DOHH2 (cell line): ENCODE data around the gene SMURF1.

ENCODE experiments used
- H3F3A ChIP-seq: fragments of 200-600 bp; sonication (generic), shearing (Covaris generic); 2 replicates; pipeline ENCODE4 v1.6.0; 2016; ENCODE audit warnings: antibody characterized with exemption, mild to moderate bottlenecking; ENCODE audit not compliant: control insufficient read depth, insufficient read depth
- H3K27ac ChIP-seq: fragments of 200-600 bp; sonication (generic); 2 replicates; pipeline ENCODE4 v1.5.1; 2014; ENCODE audit warnings: low read depth, mild to moderate bottlenecking, low read length, moderate library complexity
- H3K27me3 ChIP-seq: fragments of 200-600 bp; sonication (generic); 2 replicates; pipeline ENCODE4 v1.6.1; 2014; ENCODE audit warnings: mild to moderate bottlenecking, low read length, mixed read lengths; ENCODE audit not compliant: control insufficient read depth
- H3K36me3 ChIP-seq: fragments of 200-600 bp; sonication (generic); 2 replicates; pipeline ENCODE4 v1.6.1; 2014; ENCODE audit warnings: mild to moderate bottlenecking, low read length, moderate library complexity, mixed read lengths; ENCODE audit not compliant: control insufficient read depth
- H3K4me1 ChIP-seq: fragments of 200-600 bp; sonication (generic); 2 replicates; pipeline ENCODE4 v1.6.1; 2014; ENCODE audit warnings: mild to moderate bottlenecking, low read length, mixed read lengths; ENCODE audit not compliant: control insufficient read depth
- H3K4me2 ChIP-seq: fragments of 200-600 bp; sonication (generic); 2 replicates; pipeline ENCODE4 v1.6.0; 2014; ENCODE audit warnings: mild to moderate bottlenecking, low read length, moderate library complexity
- H3K4me3 ChIP-seq: fragments of 200-600 bp; sonication (generic); 2 replicates; pipeline ENCODE4 v1.5.1; 2014; ENCODE audit warnings: mild to moderate bottlenecking, low read length, mixed read lengths
- H3K79me2 ChIP-seq: fragments of 200-600 bp; sonication (generic); 2 replicates; pipeline ENCODE4 v1.6.1; 2014; ENCODE audit warnings: mild to moderate bottlenecking, low read length, mixed read lengths; ENCODE audit not compliant: control insufficient read depth
- H3K9me2 ChIP-seq: fragments of 200-600 bp; sonication (generic); replicated peaks from 2 replicates; pipeline ENCODE4 v1.6.1; 2014; ENCODE audit warnings: mild to moderate bottlenecking, low read length, mixed read lengths; ENCODE audit not compliant: control insufficient read depth
- H3K9me3 ChIP-seq: fragments of 200-600 bp; sonication (generic); 2 replicates; pipeline ENCODE4 v1.6.1; 2014; ENCODE audit warnings: antibody characterized with exemption, low read length, mixed read lengths; ENCODE audit not compliant: control insufficient read depth, insufficient read depth
- H4K20me1 ChIP-seq: fragments of 200-600 bp; sonication (generic); 2 replicates; pipeline ENCODE4 v1.6.0; 2014; ENCODE audit warnings: low read depth, mild to moderate bottlenecking, antibody characterized with exemption, low read length, moderate library complexity; ENCODE audit not compliant: control insufficient read depth, insufficient read depth
- CTCF ChIP-seq: fragments of 200-600 bp; sonication (generic); IDR thresholded peaks from one replicate; pipeline ENCODE4 v1.5.1; 2014; ENCODE audit warnings: antibody characterized with exemption, mild to moderate bottlenecking, low read depth, low read length; ENCODE audit not compliant: poor library complexity, severe bottlenecking
- EZH2phosphoT487 ChIP-seq: fragments of 200-600 bp; sonication (generic); IDR thresholded peaks from 2 replicates; pipeline ENCODE4 v1.6.1; 2017; ENCODE audit warnings: borderline replicate concordance, mild to moderate bottlenecking, antibody characterized with exemption, low read length, moderate library complexity, mixed read lengths

Gene SMURF1

DNA sequence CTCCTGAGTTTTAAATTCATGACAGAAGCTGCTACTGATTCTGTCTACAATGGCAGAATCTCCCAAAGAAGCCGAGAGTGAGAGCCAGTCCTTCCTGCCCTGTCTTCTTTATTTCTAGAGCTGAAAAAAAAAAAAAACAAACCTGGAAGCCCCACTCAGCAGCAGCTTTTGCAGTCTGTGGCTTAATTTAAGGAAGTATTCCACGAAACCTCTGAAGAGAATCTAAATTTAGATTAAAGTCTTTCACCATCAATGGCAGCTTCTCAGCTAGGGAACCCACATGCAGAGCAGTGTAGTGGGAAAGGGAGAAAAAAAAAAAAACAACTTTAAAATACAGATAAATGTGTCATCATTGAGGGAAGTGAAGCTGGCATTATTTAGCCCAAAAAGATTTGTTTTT lies 23.4 kb downstream of the SMURF1 start:
- peaks cover 6% of the 10 kb centered on the region; the same call in 1 of the 2 replicates for H3F3A ChIP-seq
- H3K79me2 ChIP-seq, result peaks cover 85% of the 10 kb centered on the region
- no peak for TF ChIP-seq EZH2phosphoT487
- no peak for TF ChIP-seq CTCF
- peaks cover 9% of the 10 kb centered on the region for H3K4me1 ChIP-seq
- H3K9me3 ChIP-seq, result no peaks in the 10 kb centered on the region
- peaks cover 13% of the 10 kb centered on the region; the same call in 1 of the 2 replicates for H3K36me3 ChIP-seq
- no peaks in the 10 kb centered on the region for H3K27me3 ChIP-seq
- no peak overlapping the region for H3K4me2 ChIP-seq
- peaks cover 5% of the 10 kb centered on the region; the same call in 1 of the 2 replicates for H4K20me1 ChIP-seq
- no peak overlapping the region for H3K4me3 ChIP-seq
- no peak overlapping the region for H3K27ac ChIP-seq
- H3K9me2 ChIP-seq, result no peaks in the 10 kb centered on the region

- no peak for TF ChIP-seq EZH2phosphoT487
- no peak for TF ChIP-seq CTCF
- Histone ChIP-seq H3K27ac (no peak overlapping the region), H3F3A (peaks cover 6% of the 10 kb centered on the region; the same call in 1 of the 2 replicates), H3K4me3 (no peak overlapping the region), H4K20me1 (no peaks in the 10 kb centered on the region), H3K9me2 (no peaks in the 10 kb centered on the region), H3K4me2 (no peak overlapping the region), H3K4me1 (no peaks in the 10 kb centered on the region), H3K79me2 (peaks cover 81% of the 10 kb centered on the region), H3K27me3 (no peaks in the 10 kb centered on the region), H3K9me3 (no peaks in the 10 kb centered on the region), H3K36me3 (peaks cover 13% of the 10 kb centered on the region; the same call in 1 of the 2 replicates)
Measured at GRCh38 chr7:99118077-99118476, 25.8 kb downstream of the SMURF1 start.

DNA sequence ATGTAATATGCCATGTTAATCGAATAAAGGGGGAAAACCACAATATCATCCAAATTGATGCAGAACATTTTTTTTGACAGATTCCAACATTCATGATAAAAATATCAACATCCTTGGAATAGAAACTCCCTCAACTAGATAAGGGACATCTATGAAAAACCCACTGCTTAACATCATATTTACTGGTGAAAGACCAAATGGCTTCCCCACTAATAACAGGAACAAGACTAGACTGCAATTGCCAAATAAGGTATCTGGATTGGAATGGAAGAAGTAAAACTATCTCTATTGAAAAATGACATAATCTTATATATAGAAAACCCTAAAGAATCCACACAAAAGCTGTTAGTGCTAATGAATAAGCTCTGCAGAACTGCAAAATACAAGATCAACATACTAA lies 27.8 kb downstream of the SMURF1 start:
- Histone ChIP-seq H4K20me1 (peaks cover 4% of the 10 kb centered on the region; the same call in 1 of the 2 replicates), H3F3A (peaks cover 4% of the 10 kb centered on the region; the same call in 1 of the 2 replicates), H3K27ac (no peak overlapping the region), H3K4me1 (peaks cover 12% of the 10 kb centered on the region), H3K4me2 (no peak overlapping the region), H3K36me3 (peaks cover 13% of the 10 kb centered on the region; the same call in 1 of the 2 replicates), H3K79me2 (peaks cover 88% of the 10 kb centered on the region), H3K27me3 (no peaks in the 10 kb centered on the region), H3K4me3 (no peak overlapping the region), H3K9me2 (no peaks in the 10 kb centered on the region), H3K9me3 (no peaks in the 10 kb centered on the region)
- TF ChIP-seq EZH2phosphoT487 (no peak), CTCF (no peak)
